ENCODE results near the gene EDC3.

DNA sequence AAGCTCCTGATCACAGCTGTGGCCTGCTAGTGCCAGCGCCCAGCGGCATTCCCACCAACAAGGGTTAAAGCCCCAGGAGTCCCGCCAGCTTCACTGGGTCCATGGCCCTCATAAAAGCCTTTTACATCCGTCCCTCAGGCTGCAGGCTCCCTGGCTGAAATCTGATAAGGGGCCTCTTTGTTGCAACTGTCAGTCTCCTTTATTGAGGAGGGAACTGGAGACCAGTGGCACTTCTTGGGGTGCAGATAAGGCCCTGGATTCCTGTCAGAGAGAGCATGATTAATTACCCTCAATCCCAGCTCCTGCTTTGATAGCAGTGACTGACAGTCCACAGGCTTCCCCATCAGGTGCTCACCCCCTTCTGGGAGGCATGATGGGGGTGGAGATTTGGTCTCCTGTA is 111.0 kb downstream of the EDC3 start:
- TF ChIP-seq, protein P1, sequence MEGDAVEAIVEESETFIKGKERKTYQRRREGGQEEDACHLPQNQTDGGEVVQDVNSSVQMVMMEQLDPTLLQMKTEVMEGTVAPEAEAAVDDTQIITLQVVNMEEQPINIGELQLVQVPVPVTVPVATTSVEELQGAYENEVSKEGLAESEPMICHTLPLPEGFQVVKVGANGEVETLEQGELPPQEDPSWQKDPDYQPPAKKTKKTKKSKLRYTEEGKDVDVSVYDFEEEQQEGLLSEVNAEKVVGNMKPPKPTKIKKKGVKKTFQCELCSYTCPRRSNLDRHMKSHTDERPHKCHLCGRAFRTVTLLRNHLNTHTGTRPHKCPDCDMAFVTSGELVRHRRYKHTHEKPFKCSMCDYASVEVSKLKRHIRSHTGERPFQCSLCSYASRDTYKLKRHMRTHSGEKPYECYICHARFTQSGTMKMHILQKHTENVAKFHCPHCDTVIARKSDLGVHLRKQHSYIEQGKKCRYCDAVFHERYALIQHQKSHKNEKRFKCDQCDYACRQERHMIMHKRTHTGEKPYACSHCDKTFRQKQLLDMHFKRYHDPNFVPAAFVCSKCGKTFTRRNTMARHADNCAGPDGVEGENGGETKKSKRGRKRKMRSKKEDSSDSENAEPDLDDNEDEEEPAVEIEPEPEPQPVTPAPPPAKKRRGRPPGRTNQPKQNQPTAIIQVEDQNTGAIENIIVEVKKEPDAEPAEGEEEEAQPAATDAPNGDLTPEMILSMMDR (IDR thresholded peaks at IDR 0.05; ENCODE audit: poor library complexity, severe bottlenecking) = no peak
- TF ChIP-seq EZH2 (IDR thresholded peaks at IDR 0.05; ENCODE audit: borderline replicate concordance, insufficient read depth, low read length, poor library complexity, severe bottlenecking) (no peak), EP300 (conservative IDR thresholded peaks at IDR 0.05; ENCODE audit: poor library complexity, severe bottlenecking) (no peak)

All from neural cell (in vitro differentiated cells).